ENCODE measurements around the gene TPSB2.

GRCh38 chr16:1220098-1220728 is 9.8 kb downstream of the TPSB2 start:
- TF ChIP-seq PATZ1 (CRISPR knock-in tag; IDR thresholded peaks at IDR 0.05; ENCODE audit: borderline replicate concordance) (no peak), ZFP30 (CRISPR knock-in tag; IDR thresholded peaks at IDR 0.05) (no peak), TCF4 (CRISPR knock-in tag; IDR thresholded peaks at IDR 0.05; ENCODE audit: borderline replicate concordance) (no peak), GLIS3 (CRISPR knock-in tag; IDR thresholded peaks at IDR 0.05) (no peak), RARB (CRISPR knock-in tag; IDR thresholded peaks at IDR 0.05) (no peak), SNAI2 (CRISPR knock-in tag; IDR thresholded peaks at IDR 0.05) (no peak), TSHZ2 (CRISPR knock-in tag; IDR thresholded peaks at IDR 0.05) (no peak), OSR1 (CRISPR knock-in tag; IDR thresholded peaks at IDR 0.05) (no peak), ZNF8 (CRISPR knock-in tag; IDR thresholded peaks at IDR 0.05) (no peak), TOX (CRISPR knock-in tag; IDR thresholded peaks at IDR 0.05; ENCODE audit: borderline replicate concordance) (no peak), CREB5 (CRISPR knock-in tag; IDR thresholded peaks at IDR 0.05; ENCODE audit: low read depth) (no peak)

Measured in SK-N-SH treated with all-trans-retinoic acid at 6 μM for 48 hours (cell line).